ENCODE results near the gene FBLN1.

- TF ChIP-seq POLR2A (IDR thresholded peaks at IDR 0.05), result no peak
- no peak for TF ChIP-seq CTCF (IDR thresholded peaks at IDR 0.05)
These were observed 29.0 kb downstream of the FBLN1 start for GRCh38 chr22:45531441-45532234.
